Activated naive CD4-positive, alpha-beta T cell treated with anti-CD3 and anti-CD28 coated beads, Interleukin-2, amount 10 ng/mL, durations not matched to agents 5 hours and 36 hours (primary cell): ENCODE data around the gene RILPL2. TPM values are rescaled to one million over a fixed set of nuclear protein-coding genes. Genes with fewer than 3 reads are reported as not detected.

Experiments
- total RNA-seq, 2 experiments: library from RNA; stranded (reverse); gene quantifications; one replicate each; pipeline ENCODE4 v1.2.3, GENCODE V29; 2021

Gene RILPL2, protein sequence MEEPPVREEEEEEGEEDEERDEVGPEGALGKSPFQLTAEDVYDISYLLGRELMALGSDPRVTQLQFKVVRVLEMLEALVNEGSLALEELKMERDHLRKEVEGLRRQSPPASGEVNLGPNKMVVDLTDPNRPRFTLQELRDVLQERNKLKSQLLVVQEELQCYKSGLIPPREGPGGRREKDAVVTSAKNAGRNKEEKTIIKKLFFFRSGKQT
- 1 to 10 TPM; 7.4 to 7.5 TPM for total RNA-seq

DNA sequence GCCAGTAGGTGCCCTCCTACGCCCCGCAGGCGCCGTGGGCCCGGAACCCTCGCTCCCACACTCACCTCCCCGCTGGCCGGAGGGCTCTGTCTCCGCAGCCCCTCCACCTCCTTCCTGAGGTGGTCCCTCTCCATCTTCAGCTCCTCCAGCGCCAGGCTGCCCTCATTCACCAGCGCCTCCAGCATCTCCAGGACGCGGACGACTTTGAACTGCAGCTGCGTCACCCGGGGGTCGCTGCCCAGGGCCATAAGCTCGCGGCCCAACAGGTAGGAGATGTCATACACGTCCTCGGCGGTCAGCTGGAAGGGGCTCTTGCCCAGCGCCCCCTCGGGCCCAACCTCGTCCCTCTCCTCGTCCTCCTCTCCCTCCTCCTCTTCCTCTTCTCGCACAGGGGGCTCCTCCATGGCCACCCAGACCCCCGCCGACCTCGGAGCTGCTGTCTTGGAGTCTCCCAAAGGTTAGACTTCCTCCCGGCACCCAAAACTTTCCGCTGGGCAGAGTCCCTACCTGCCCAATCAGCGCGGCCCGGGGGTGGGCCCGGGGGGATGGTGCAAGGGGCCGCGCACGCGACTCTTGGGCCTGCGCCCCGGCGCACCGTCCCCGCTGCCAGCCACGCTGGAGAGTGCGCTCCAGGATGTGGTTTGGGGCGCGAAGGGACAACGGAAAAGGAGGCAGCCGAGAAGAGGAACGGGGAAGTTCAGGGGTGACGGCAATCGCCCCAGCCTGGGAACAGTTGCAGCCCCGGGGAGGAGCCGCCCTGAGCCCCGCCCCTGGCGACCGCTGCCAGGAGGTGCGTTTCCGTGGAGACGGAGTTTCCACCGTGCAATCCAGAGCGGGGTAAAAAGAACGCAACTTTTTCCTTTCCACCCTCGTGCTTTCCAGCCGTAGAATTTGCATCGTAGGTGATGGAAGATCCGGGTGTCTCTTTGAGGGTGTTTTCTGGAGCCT is at the start of gene RILPL2:
Gene RILPL2, minus strand, starts transcription at position 668 of the 948 bp plus-strand sequence. Its CDS starts 264 bp downstream, at position 404.

DNA sequence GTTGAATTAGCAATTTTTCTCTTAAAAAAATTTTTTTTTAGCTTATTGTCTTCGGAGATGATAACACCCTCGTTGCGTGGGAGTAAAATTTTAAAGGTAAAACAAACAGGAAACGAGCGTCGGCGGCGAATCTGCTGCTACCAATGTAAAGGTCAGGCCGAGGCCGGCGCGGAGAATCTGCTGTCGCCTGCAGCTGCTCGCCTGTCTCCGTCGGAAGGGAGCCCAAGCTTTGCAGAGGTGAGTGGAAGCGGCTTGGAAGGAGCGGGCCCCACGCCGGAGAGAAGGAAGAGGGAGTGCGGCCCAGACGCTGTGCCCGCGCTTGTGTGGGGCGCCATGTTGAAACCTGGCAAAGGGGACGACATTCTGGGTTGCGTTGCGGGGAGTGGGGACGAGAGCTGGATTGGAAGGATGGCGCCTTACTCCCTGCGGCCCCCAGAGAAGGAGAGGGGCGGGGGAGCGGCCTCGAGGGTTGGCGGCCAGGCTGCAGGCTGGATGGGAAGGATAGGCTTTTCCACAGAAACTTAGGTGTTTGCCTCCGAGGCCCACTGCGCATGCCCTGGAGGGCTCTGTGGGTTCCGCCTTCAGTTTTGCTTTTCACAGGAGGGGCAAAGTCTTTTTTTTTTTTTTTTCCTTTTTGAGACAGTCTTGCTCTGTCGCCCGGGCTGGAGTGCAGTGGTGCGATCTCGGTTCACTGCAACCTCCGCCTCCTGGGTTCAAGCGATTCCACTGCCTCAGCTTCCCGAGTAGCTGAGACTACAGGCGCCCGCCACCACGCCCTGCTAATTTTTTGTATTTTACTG is 21.7 kb upstream of the RILPL2 start, which contains the start of gene SNRNP35:
Gene SNRNP35, plus strand, starts transcription at position 160 of the 800 bp plus-strand sequence. CDS start 7,402 bp downstream, outside the sequence.

Other genes with a start within 250 kb of the RILPL2 start
- 100 to 1,000 TPM; 103 to 106 TPM for gene MPHOSPH9, start 203.5 kb downstream of the RILPL2 start, total RNA-seq
- 10 to 100 TPM; 28.8 to 29.4 TPM for gene MTRFR, start 203.2 kb downstream of the RILPL2 start, total RNA-seq
- 10 to 100 TPM; 20.4 to 21.0 TPM for gene CDK2AP1, start 164.8 kb downstream of the RILPL2 start, total RNA-seq
- gene SBNO1, start 71.8 kb downstream of the RILPL2 start, total RNA-seq: 10 to 100 TPM; 41.0 to 41.6 TPM
- gene KMT5A, start 52.6 kb downstream of the RILPL2 start, total RNA-seq: 10 to 100 TPM; 59.0 to 60.1 TPM
- gene SNRNP35, start 21.5 kb upstream of the RILPL2 start, total RNA-seq: 10 to 100 TPM; 36.5 to 37.3 TPM
- 1 to 10 TPM; 1.1 to 1.3 TPM for gene RILPL1, start 97.0 kb upstream of the RILPL2 start, total RNA-seq
- 100 to 1,000 TPM; 147 to 150 TPM for gene TMED2, start 147.9 kb upstream of the RILPL2 start, total RNA-seq
- gene DDX55, start 165.4 kb upstream of the RILPL2 start, total RNA-seq: 10 to 100 TPM; 31.5 to 32.1 TPM
- 10 to 100 TPM; 57.7 to 59.8 TPM for gene EIF2B1, start 197.0 kb upstream of the RILPL2 start, total RNA-seq
- gene GTF2H3, start 197.1 kb upstream of the RILPL2 start, total RNA-seq: 10 to 100 TPM; 36.0 to 41.8 TPM
- 1 to 10 TPM; 3.1 to 3.2 TPM for gene TCTN2, start 234.4 kb upstream of the RILPL2 start, total RNA-seq